Activated T-cell treated with anti-CD3 and anti-CD28 coated beads, Interleukin-2, amount 50 U/mL, for 72 hours (primary cell): ENCODE measurements around the gene DNM3. TPM values are rescaled to one million over a fixed set of nuclear protein-coding genes. Genes with fewer than 3 reads are reported as not detected.
A peak's percentile ranks its signal among the peaks of the same experiment; 100 is the strongest.

Source experiments
- ATAC-seq, 2 donors: fragments of 150-1000 bp; cut with Tn5 transposase; replicated peaks in 1 of 2; 2 replicates each; pipeline ENCODE4 v1.10.0; 2021; ENCODE audit warnings: moderate library complexity in 2 of 2, mild to moderate bottlenecking in 1 of 2
- DNase-seq, 2 donors: peaks; one replicate each; pipeline ENCODE4 v3.0.0; 2021 to 2022; ENCODE audit warnings: mixed read lengths in 1 of 2
- H3K27ac Mint-ChIP-seq: one replicate; pipeline ENCODE4 v1.8.0; 2022; ENCODE audit warnings: mild to moderate bottlenecking, moderate library complexity, mixed read lengths
- H3K27me3 Mint-ChIP-seq: one replicate; pipeline ENCODE4 v1.8.0; 2022; ENCODE audit warnings: low read depth, mixed read lengths
- H3K36me3 Mint-ChIP-seq, 2 donors: one replicate each; pipeline ENCODE4 v1.8.0; 2022; ENCODE audit warnings: mixed read lengths in 2 of 2, mild to moderate bottlenecking in 1 of 2; ENCODE audit not compliant: insufficient read depth in 2 of 2
- H3K4me1 Mint-ChIP-seq: one replicate; pipeline ENCODE4 v1.8.0; 2022; ENCODE audit warnings: low read depth, mixed read lengths
- H3K4me3 Mint-ChIP-seq, 2 donors: one replicate each; pipeline ENCODE4 v1.8.0; 2022; ENCODE audit warnings: mild to moderate bottlenecking in 2 of 2, mixed read lengths in 2 of 2, moderate library complexity in 2 of 2
- H3K9me3 Mint-ChIP-seq, 2 donors: one replicate each; pipeline ENCODE4 v1.8.0; 2022; ENCODE audit warnings: mixed read lengths in 2 of 2
- total RNA-seq, 2 donors: library from RNA; stranded (reverse); gene quantifications; one replicate each; pipeline ENCODE4 v1.2.3, GENCODE V29; 2022

DNM3 gene
- total RNA-seq, 2 donors from 2014 or later: 1.5 to 3.4 TPM

DNA sequence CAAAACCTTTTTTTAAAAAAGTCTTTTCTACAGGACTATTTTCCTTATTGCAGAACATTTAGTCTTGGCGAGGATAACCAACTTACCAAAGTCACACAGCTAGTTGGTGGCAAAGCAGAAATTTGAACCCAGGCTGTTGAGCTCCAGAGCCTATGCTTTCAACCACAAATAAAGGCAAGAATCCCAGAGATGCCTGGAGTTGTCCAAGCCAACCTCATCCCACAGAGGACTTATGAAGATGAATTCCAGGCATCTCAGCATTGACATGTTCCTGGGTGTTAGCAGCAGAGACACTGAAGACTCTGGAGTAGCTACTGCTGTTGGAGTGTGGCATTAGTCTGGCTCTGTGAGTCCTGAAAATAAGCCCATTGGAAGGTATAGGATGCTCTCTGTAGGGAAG lies 291.5 kb downstream of the DNM3 start:
- Mint-ChIP-seq H3K9me3 (peaks cover 2 to 9% of the 10 kb centered on the region in 2 donors), H3K36me3 (peaks cover 2 to 3% of the 10 kb centered on the region in 2 donors), H3K27me3 (no peaks in the 10 kb centered on the region), H3K4me1 (peaks cover 21% of the 10 kb centered on the region), H3K4me3 (no peak overlapping the region), H3K27ac (no peak overlapping the region)
- DNase-seq: no peak
- ATAC-seq: no peak

DNA sequence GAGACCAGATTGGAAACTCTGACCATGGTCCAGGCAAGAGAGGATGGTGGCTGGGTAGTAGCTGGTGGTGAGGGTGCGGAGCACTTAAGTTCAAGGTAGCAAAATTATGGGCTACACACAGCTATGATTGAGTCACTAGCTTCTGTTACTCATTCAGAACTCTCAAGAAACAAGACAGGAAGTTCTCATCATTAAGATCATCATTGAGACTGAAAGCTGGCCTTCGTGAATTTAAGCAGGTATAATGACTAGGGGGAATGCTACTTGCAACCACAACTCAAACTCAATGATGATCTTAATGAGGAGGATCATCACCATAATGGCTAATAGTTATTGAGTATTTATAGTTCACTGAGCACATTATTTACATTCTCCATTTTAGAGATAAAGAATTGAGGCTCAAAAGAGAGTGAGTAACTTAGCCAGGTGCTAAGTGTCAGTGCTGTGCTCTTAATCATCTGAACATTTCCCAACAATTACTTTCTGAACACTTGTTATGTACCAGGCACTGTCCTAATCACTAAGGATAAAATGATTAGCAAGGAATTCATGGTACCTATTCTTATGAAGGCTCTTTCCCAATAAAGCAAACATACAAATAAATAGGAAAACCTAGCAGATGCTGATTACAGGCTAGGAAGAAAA lies 292.9 kb downstream of the DNM3 start:
- Mint-ChIP-seq H3K9me3 (peaks cover 2 to 7% of the 10 kb centered on the region in 2 donors), H3K36me3 (peaks cover 2% of the 10 kb centered on the region in 2 donors), H3K4me1 (peaks cover 21% of the 10 kb centered on the region), H3K27me3 (no peaks in the 10 kb centered on the region), H3K4me3 (peak overlapping the region; percentile 2 to 17), H3K27ac (peak overlapping the region; percentile 12)
- DNase-seq (peak; percentile 20 to 23), ATAC-seq (peak; percentile 99)

DNA sequence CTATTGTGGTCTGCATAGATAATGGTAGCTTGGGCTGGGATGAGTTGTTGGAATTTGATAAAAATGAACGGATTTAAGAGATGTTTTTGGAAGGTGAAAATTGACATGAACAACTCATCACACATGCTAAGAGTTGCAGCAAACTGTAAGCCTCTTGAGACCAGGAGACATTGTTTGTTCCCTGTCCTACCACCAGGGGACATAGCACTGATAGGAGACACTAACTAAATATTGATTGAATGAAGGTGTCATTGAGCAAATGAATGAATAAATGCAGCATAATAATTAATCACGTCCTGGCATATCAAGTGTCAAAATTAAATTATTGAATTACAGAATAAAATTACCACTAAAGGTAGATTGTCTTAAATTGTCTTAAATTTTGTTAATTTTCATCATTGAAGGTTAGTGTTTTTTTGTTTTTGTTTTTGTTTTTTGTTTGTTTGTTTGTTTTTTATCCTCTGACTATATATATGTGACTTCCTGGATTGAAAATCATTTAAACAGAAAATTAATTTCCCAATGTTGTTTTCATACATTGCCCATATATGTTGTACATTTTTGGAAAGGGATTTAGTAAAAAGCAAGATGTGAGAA lies 293.9 kb downstream of the DNM3 start:
- Mint-ChIP-seq H3K9me3 (peaks cover 0 to 4% of the 10 kb centered on the region in 2 donors), H3K36me3 (no peaks in the 10 kb centered on the region), H3K4me3 (peak overlapping the region in 1 of 2 donors; percentile 6), H3K27ac (peak overlapping the region; percentile 12), H3K4me1 (peaks cover 21% of the 10 kb centered on the region), H3K27me3 (no peaks in the 10 kb centered on the region)
- ATAC-seq: no peak
- DNase-seq: peak; percentile 14 to 16

DNA sequence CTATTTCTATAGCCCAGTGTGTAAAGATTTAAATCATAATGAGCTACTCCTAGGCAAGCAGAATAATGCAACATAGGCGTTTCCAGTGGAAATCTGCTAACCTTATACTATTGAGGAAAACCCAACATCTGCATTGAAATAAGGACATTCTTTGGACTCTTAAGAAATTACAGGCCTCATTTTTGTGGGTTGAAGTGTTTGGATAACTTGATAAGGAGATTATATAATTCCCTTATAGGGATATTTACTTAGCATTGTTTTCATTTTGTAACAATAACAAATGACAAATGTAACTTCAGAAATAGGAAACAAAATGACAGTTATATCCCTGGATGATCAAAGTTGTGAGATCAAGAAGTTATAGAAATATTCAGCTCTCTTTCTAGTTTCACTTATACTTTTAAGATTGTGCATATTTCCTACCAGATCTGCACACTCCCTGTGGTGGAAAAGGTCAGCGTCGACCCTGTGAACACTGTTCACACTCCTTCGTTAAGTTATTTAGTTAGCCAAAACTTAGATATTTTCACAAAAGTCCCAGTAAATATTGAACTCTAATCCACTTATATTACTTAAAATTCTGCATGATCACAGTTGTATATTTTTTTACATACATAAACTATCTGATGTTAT lies 294.8 kb downstream of the DNM3 start:
- peaks cover 0 to 4% of the 10 kb centered on the region in 2 donors for H3K9me3 Mint-ChIP-seq
- no peak for DNase-seq
- H3K4me3 Mint-ChIP-seq: no peak overlapping the region
- no peaks in the 10 kb centered on the region for H3K27me3 Mint-ChIP-seq
- H3K36me3 Mint-ChIP-seq: no peaks in the 10 kb centered on the region
- peaks cover 21% of the 10 kb centered on the region for H3K4me1 Mint-ChIP-seq
- no peak overlapping the region for H3K27ac Mint-ChIP-seq
- ATAC-seq: no peak

DNA sequence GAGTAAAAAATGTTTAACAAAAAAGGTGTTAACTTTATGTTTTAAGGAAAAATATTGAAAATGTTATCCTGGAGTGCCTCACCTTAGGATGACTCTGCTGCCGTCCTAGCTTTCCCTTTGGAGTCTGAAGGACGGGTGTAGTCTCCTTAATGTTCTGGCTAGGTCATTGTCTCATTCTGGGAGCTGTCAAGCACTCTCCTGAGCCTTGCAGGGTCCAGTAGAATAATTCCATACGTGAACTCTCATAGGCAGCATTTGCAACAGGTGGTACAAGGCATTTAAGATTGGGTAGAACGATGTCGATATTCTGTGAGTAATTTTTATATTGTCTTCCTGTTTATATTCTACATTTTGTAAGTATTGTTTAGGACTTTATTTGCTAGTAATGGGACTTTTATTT lies 295.6 kb downstream of the DNM3 start:
- no peak for DNase-seq
- H3K9me3 Mint-ChIP-seq: peaks cover 0 to 4% of the 10 kb centered on the region in 2 donors
- no peak overlapping the region for H3K27ac Mint-ChIP-seq

DNA sequence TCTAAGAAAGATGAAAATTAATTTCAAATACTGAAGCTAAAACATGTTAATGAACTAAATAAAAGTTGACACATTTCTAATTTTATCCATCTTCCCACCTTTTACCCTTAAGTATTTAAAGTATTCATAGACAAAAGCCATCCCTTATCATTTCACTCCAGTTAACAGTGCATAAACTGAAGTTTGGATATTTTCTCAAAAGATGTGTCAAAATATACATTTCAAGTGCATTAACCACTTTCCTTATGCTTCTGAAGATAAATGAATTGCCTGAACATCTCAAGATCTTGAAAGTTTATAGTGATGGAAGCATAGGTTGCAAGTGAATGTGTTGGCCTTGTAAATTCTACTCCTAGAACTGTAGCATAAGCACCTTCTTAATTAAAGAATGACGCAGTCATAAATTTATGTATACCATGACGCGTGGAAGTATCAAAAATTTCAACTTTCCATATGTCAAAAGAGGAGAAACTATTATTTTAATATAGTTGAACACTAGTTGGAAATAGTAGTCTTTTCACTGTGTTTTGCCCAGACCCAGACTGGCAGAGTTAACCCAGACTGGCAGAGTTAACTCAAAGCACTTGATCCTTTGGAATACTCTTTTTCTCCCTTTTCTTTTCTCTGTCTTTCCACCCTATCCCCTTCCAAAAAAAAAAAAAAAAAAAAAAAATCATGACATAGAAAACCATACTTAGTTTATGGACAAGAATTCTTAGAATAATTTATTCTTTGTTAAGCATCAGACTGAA lies 296.6 kb downstream of the DNM3 start:
- DNase-seq (no peak), ATAC-seq (no peak)
- H3K9me3 Mint-ChIP-seq: peaks cover 0 to 4% of the 10 kb centered on the region in 2 donors
- no peak overlapping the region for H3K27ac Mint-ChIP-seq
- no peaks in the 10 kb centered on the region for H3K36me3 Mint-ChIP-seq
- H3K27me3 Mint-ChIP-seq: no peaks in the 10 kb centered on the region
- peaks cover 21% of the 10 kb centered on the region for H3K4me1 Mint-ChIP-seq
- H3K4me3 Mint-ChIP-seq: no peak overlapping the region

More for the DNA sequence above, 295.6 kb downstream of the DNM3 start:
- no peaks in the 10 kb centered on the region for H3K27me3 Mint-ChIP-seq
- H3K4me1 Mint-ChIP-seq: peaks cover 21% of the 10 kb centered on the region
- H3K4me3 Mint-ChIP-seq: no peak overlapping the region
- no peaks in the 10 kb centered on the region for H3K36me3 Mint-ChIP-seq
- ATAC-seq: no peak

DNA sequence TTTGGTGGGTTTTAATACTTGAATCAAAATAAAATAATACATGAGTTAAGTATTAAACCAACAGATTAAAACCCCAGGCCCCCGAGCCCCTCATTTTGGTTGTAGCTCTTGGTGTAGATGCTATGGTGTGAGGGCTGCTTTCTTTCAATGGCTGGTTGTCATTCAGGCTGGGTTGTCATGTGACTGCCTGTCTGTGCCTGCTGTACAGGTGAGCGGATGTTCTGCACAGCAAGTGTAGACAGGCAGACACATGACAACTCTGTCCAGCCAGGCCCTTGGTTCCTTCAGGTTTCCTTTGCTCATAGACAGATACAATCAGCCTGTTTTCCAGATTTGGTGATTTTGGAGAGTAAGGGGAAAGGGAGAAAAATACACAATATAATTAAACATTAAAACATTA lies 297.3 kb downstream of the DNM3 start:
- peaks cover 0 to 1% of the 10 kb centered on the region in 2 donors for H3K9me3 Mint-ChIP-seq
- no peak overlapping the region for H3K4me3 Mint-ChIP-seq

DNA sequence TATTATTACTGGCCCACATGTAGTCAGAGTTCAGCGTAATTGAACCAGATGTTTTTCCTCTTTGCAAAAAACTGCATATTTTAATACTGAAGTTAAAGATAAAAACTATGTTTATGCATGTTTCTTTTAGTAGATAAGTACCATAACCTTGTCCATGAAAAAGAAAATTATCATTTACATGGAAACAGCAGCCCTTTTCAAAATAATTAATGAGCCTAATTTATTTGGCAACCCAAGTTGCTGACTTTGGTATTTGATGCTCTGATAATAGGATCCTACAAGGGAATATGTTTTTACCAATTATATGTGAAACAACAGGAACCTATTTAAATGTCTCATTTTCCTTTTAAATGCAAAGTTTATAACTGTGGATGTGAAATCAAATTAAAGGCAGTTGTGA lies 297.9 kb downstream of the DNM3 start:
- H3K9me3 Mint-ChIP-seq: no peaks in the 10 kb centered on the region
- no peak overlapping the region for H3K4me3 Mint-ChIP-seq
- no peaks in the 10 kb centered on the region for H3K27me3 Mint-ChIP-seq
- no peak overlapping the region for H3K27ac Mint-ChIP-seq
- no peak for DNase-seq
- H3K4me1 Mint-ChIP-seq: peaks cover 9% of the 10 kb centered on the region
- H3K36me3 Mint-ChIP-seq: no peaks in the 10 kb centered on the region
- ATAC-seq: no peak

More for the DNA sequence above, 297.3 kb downstream of the DNM3 start:
- Mint-ChIP-seq H3K27me3 (no peaks in the 10 kb centered on the region), H3K36me3 (no peaks in the 10 kb centered on the region), H3K4me1 (peaks cover 14% of the 10 kb centered on the region), H3K27ac (no peak overlapping the region)
- ATAC-seq (no peak), DNase-seq (no peak)

DNA sequence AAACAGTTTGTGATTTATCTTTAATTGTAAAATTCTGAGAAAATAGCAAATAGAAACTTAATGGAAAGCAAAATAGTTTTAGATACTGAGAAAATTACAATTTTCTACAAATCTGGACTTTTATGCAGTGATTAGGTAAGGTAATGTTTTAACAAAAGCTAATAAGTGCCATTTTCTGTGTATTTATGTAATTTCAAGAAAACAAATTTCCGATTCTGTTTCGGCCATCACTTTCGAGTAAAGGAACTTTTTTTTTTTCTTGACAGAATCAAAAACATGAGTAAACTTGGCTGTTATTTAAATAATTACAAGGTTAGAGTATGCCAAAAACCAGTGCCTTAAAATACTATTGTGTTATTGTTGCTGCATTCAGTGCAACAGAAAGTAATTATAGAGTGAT lies 298.8 kb downstream of the DNM3 start:
- H3K9me3 Mint-ChIP-seq: no peaks in the 10 kb centered on the region
- H3K4me1 Mint-ChIP-seq: peaks cover 6% of the 10 kb centered on the region
- H3K36me3 Mint-ChIP-seq: no peaks in the 10 kb centered on the region
- ATAC-seq (no peak), DNase-seq (no peak)
- no peaks in the 10 kb centered on the region for H3K27me3 Mint-ChIP-seq
- no peak overlapping the region for H3K27ac Mint-ChIP-seq
- no peak overlapping the region for H3K4me3 Mint-ChIP-seq

DNA sequence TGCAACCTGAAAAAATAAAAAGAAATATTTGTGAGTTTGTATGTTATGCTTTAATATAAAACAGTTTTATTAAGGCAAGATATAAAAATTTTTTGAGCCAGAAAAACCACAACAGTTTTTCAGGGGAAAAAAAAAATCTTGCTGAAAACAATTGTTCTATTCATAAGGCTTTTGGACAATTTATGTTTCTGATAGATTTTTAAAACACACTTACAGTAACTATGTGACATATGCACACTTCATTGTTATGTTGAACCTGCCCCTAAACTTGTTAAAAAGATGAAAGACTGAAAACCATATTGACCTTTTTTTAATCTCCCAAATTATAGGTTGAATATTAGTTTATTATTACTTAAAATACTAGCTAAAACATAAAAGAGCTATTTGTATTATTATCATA lies 299.3 kb downstream of the DNM3 start:
- ATAC-seq: no peak
- H3K27me3 Mint-ChIP-seq: no peaks in the 10 kb centered on the region
- H3K36me3 Mint-ChIP-seq: no peaks in the 10 kb centered on the region
- H3K9me3 Mint-ChIP-seq: no peaks in the 10 kb centered on the region
- H3K27ac Mint-ChIP-seq: no peak overlapping the region
- no peak overlapping the region for H3K4me3 Mint-ChIP-seq
- H3K4me1 Mint-ChIP-seq: peaks cover 11% of the 10 kb centered on the region
- DNase-seq: no peak

DNA sequence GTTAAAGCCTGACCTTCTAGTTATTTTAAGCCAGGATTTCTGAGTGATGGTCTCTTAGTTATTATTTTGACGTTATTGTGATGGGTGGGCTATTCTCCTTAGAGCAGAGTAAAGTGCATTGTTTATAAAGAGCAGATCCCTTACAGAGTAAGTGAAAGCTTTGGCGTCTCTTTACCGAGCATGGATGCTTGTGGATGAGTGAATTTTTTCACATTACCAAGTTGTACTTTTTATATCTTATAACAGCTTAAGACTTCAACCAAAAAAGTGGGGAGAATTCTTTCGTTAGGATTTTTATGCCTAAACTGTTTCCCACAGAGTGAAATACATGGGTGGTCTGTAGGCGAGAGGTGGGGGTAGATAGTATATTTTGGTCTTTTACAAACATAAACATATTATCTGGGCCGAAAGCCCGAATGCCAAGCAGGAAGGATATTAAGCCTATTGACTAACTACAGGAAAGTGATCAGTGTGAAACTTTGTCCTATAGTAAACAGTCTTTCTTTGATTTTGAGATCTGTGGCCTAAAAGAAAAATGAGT lies 300.1 kb downstream of the DNM3 start:
- DNase-seq: no peak
- Mint-ChIP-seq H3K27me3 (no peaks in the 10 kb centered on the region), H3K4me1 (peaks cover 15% of the 10 kb centered on the region), H3K9me3 (no peaks in the 10 kb centered on the region), H3K27ac (no peak overlapping the region), H3K36me3 (no peaks in the 10 kb centered on the region), H3K4me3 (no peak overlapping the region)
- no peak for ATAC-seq

DNA sequence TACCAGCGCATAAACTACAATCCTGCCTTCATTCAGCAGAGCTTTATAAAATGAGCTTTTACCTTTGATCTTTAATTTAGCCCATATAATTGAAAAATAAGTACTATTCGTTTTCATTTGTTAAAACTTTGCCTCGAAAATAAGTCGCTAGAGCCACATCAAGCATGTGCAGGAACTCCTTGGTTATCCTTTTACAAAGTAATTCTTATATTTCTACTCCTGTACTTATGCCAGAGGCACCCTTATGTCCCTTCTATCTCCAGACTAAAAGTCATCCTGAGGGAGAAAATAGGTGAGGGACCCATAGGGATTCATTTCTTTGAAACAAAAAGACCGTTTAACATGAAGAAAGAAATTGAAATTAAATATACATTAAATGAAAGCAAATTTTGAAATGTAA lies 301.0 kb downstream of the DNM3 start:
- Mint-ChIP-seq H3K27me3 (no peaks in the 10 kb centered on the region), H3K27ac (no peak overlapping the region), H3K9me3 (no peaks in the 10 kb centered on the region), H3K4me3 (no peak overlapping the region), H3K4me1 (peaks cover 15% of the 10 kb centered on the region), H3K36me3 (no peaks in the 10 kb centered on the region)
- ATAC-seq (no peak), DNase-seq (no peak)
